ENCODE results near the gene PEX14. TPM values are rescaled to one million over a fixed set of nuclear protein-coding genes. Genes with fewer than 3 reads are reported as not detected.

PEX14 gene
- total RNA-seq, 1 experiment from 2014 or later, result 29.3 TPM

- TF ChIP-seq SIN3A (IDR thresholded peaks at IDR 0.05; ENCODE audit: low read depth) (no peak), CTCF (IDR thresholded peaks at IDR 0.05 in 2 of 3, conservative IDR thresholded peaks at IDR 0.05 in 1 of 3; ENCODE audit: borderline replicate concordance in 1 of 3, insufficient read depth in 1 of 3, low read depth in 2 of 3, low read length in 2 of 3) (no peak), SRF (IDR thresholded peaks at IDR 0.05; ENCODE audit: low read depth) (no peak), CBX3 (IDR thresholded peaks at IDR 0.05; ENCODE audit: low read depth) (no peak), MAX (IDR thresholded peaks at IDR 0.05) (no peak), YY1 (IDR thresholded peaks at IDR 0.05; ENCODE audit: extremely low read depth, insufficient replicate concordance, low read depth, low read length) (no peak), POLR2A (IDR thresholded peaks at IDR 0.05; ENCODE audit: borderline replicate concordance, extremely low read depth, insufficient read depth, insufficient read length) (no peak), EZH2phosphoT487 (IDR thresholded peaks at IDR 0.05; ENCODE audit: borderline replicate concordance) (no peak), POLR2AphosphoS5 (IDR thresholded peaks at IDR 0.05; ENCODE audit: low read depth, low read length) (no peak), ZFX (IDR thresholded peaks at IDR 0.05) (no peak), EZH2 (IDR thresholded peaks at IDR 0.05) (no peak)
- TF ChIP-seq, protein P1, sequence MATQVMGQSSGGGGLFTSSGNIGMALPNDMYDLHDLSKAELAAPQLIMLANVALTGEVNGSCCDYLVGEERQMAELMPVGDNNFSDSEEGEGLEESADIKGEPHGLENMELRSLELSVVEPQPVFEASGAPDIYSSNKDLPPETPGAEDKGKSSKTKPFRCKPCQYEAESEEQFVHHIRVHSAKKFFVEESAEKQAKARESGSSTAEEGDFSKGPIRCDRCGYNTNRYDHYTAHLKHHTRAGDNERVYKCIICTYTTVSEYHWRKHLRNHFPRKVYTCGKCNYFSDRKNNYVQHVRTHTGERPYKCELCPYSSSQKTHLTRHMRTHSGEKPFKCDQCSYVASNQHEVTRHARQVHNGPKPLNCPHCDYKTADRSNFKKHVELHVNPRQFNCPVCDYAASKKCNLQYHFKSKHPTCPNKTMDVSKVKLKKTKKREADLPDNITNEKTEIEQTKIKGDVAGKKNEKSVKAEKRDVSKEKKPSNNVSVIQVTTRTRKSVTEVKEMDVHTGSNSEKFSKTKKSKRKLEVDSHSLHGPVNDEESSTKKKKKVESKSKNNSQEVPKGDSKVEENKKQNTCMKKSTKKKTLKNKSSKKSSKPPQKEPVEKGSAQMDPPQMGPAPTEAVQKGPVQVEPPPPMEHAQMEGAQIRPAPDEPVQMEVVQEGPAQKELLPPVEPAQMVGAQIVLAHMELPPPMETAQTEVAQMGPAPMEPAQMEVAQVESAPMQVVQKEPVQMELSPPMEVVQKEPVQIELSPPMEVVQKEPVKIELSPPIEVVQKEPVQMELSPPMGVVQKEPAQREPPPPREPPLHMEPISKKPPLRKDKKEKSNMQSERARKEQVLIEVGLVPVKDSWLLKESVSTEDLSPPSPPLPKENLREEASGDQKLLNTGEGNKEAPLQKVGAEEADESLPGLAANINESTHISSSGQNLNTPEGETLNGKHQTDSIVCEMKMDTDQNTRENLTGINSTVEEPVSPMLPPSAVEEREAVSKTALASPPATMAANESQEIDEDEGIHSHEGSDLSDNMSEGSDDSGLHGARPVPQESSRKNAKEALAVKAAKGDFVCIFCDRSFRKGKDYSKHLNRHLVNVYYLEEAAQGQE (IDR thresholded peaks at IDR 0.05; ENCODE audit: low read depth), result no peak
- TF ChIP-seq, protein P2, sequence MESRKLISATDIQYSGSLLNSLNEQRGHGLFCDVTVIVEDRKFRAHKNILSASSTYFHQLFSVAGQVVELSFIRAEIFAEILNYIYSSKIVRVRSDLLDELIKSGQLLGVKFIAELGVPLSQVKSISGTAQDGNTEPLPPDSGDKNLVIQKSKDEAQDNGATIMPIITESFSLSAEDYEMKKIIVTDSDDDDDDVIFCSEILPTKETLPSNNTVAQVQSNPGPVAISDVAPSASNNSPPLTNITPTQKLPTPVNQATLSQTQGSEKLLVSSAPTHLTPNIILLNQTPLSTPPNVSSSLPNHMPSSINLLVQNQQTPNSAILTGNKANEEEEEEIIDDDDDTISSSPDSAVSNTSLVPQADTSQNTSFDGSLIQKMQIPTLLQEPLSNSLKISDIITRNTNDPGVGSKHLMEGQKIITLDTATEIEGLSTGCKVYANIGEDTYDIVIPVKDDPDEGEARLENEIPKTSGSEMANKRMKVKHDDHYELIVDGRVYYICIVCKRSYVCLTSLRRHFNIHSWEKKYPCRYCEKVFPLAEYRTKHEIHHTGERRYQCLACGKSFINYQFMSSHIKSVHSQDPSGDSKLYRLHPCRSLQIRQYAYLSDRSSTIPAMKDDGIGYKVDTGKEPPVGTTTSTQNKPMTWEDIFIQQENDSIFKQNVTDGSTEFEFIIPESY (IDR thresholded peaks at IDR 0.05; ENCODE audit: extremely low read depth, insufficient replicate concordance, low read length), result no peak
- TF ChIP-seq, protein P3, sequence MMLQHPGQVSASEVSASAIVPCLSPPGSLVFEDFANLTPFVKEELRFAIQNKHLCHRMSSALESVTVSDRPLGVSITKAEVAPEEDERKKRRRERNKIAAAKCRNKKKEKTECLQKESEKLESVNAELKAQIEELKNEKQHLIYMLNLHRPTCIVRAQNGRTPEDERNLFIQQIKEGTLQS (IDR thresholded peaks at IDR 0.05), result no peak
- Histone ChIP-seq H3K9me2 (ENCODE audit: insufficient read depth) (no peaks in the 10 kb centered on the region), H2AFZ (ENCODE audit: low read depth, low read length, poor library complexity, severe bottlenecking) (no peak overlapping the region), H4K20me1 (ENCODE audit: insufficient read depth) (no peaks in the 10 kb centered on the region), H3K9ac (ENCODE audit: low read length) (no peak overlapping the region), H3K27me3 (ENCODE audit: insufficient read depth, low read length) (no peaks in the 10 kb centered on the region), H3K9me3 (ENCODE audit: control insufficient read depth in 1 of 2, insufficient read depth in 1 of 2, low read depth in 1 of 2, low read length in 2 of 2) (no peaks in the 10 kb centered on the region), H3K27ac (ENCODE audit: low read depth, low read length) (no peak overlapping the region), H3K4me3 (replicated peaks in 1 of 2; ENCODE audit: low read depth in 1 of 2, low read length in 2 of 2) (no peak overlapping the region), H3K36me3 (ENCODE audit: control insufficient read depth in 1 of 2, insufficient read depth in 2 of 2, low read length in 2 of 2) (no peaks in the 10 kb centered on the region), H3K79me2 (ENCODE audit: insufficient read depth, low read length) (peaks cover 67% of the 10 kb centered on the region), H3K4me1 (ENCODE audit: control insufficient read depth in 1 of 2, insufficient read depth in 2 of 2, low read length in 2 of 2) (no peaks in the 10 kb centered on the region; a peak in 1 of 4 replicates), H3K4me2 (ENCODE audit: low read length) (no peak overlapping the region)
- POLR2A ChIA-PET, result no interaction called here
- BruUV-seq (replicated peaks), result no TSS peak
- intact Hi-C loops (cut with micrococcal nuclease), result no loop called here
- DNase-seq (ENCODE audit: low read depth, low spot score), result no peak
- CTCF ChIA-PET, result no interaction called here
- RAD21 ChIA-PET (ENCODE audit: low non-redundant PET in 1 of 2, low total read pairs in 2 of 2, uncharacterized antibody in 2 of 2, unreplicated experiment in 2 of 2), result no interaction called here
- no peak for ATAC-seq
Measured at GRCh38 chr1:10502206-10502605, 27.5 kb downstream of the PEX14 start.
